Measurements from ENCODE around the gene PRKCSH.
A peak's percentile ranks its signal among the peaks of the same experiment; 100 is the strongest.
"Not testable (repeated sequence)": the region's sequence is repeated elsewhere in the genome, so short reads cannot be mapped to it uniquely, and the experiment has no call there.

PRKCSH gene

GRCh38 chr19:11452620-11453310, 17.3 kb downstream of the PRKCSH start:
- Histone ChIP-seq H3K9me3 (ENCODE audit: control insufficient read depth, insufficient read depth, low read length) (no peaks in the 10 kb centered on the region), H3K36me3 (ENCODE audit: control insufficient read depth, insufficient read depth, low read length) (peaks cover 25% of the 10 kb centered on the region), H3K27me3 (ENCODE audit: control insufficient read depth, insufficient read depth, low read length) (no peaks in the 10 kb centered on the region), H3K27ac (ENCODE audit: low read depth, low read length) (peak overlapping the region; percentile 27), H3K4me3 (ENCODE audit: low read depth, low read length) (no peak overlapping the region), H3K4me1 (ENCODE audit: control insufficient read depth, insufficient read depth, low read length) (peaks cover 14% of the 10 kb centered on the region), H3K9ac (ENCODE audit: low read depth, low read length) (no peak overlapping the region)

- no peaks in the 10 kb centered on the region for H3K9me3 ChIP-seq (ENCODE audit: control insufficient read depth, insufficient read depth, low read length)
- no peak overlapping the region for H3K4me3 ChIP-seq (ENCODE audit: low read depth, low read length)
- no peak overlapping the region for H3K9ac ChIP-seq (ENCODE audit: low read depth, low read length)
- H3K36me3 ChIP-seq (ENCODE audit: control insufficient read depth, insufficient read depth, low read length) = peaks cover 15% of the 10 kb centered on the region
- no peak overlapping the region for H3K27ac ChIP-seq (ENCODE audit: low read depth, low read length)
- H3K4me1 ChIP-seq (ENCODE audit: control insufficient read depth, insufficient read depth, low read length) = peaks cover 14% of the 10 kb centered on the region
- H3K27me3 ChIP-seq (ENCODE audit: control insufficient read depth, insufficient read depth, low read length) = no peaks in the 10 kb centered on the region
Observed at GRCh38 chr19:11453468-11454341, 18.3 kb downstream of the PRKCSH start.

DNA sequence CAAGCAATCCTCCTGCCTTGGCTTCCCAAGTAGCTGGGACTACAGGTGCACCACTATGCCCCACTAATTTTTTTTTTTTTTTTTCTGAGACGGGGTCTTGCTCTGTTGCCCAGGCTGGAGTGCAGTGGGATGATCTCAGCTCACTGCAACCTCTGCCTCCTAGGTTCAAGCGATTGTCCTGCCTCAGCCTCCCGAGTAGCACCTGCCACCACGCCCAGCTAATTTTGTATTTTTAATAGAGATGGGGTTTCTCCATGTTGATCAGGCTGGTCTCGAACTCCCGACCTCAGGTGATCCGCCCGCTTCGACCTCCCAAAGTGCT, 19.8 kb downstream of the PRKCSH start:
- H3K27ac ChIP-seq (ENCODE audit: low read depth, low read length); H3K4me3 ChIP-seq (ENCODE audit: low read depth, low read length); H3K9me3 ChIP-seq (ENCODE audit: control insufficient read depth, insufficient read depth, low read length); H3K27me3 ChIP-seq (ENCODE audit: control insufficient read depth, insufficient read depth, low read length); H3K9ac ChIP-seq (ENCODE audit: low read depth, low read length); H3K36me3 ChIP-seq (ENCODE audit: control insufficient read depth, insufficient read depth, low read length): not testable (repeated sequence)
- H3K4me1 ChIP-seq (ENCODE audit: control insufficient read depth, insufficient read depth, low read length) = peaks cover 14% of the 10 kb centered on the region

DNA sequence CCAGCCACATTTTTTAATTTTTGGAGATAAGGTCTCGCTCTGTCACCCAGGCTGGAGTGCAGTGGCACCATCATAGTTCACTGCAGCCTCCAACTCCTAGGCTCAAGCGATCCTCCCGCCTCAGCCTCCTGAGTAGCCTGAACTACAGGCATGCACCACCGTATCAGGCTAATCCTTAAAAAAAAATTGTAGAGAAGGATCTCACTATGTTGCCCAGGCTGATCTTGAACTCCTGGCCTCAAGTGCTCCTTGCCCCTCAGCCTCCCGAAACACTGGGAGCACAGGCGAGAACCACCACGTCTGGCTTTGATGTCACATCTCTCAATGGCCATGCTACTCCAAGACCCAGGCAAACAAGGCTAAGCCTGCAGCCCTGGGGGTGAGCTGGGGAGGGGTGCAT, 21.2 kb downstream of the PRKCSH start:
- H3K9me3 ChIP-seq (ENCODE audit: control insufficient read depth, insufficient read depth, low read length) = no peaks in the 10 kb centered on the region
- H3K4me3 ChIP-seq (ENCODE audit: low read depth, low read length) = no peak overlapping the region
- H3K36me3 ChIP-seq (ENCODE audit: control insufficient read depth, insufficient read depth, low read length) = no peaks in the 10 kb centered on the region
- peaks cover 14% of the 10 kb centered on the region for H3K4me1 ChIP-seq (ENCODE audit: control insufficient read depth, insufficient read depth, low read length)
- no peak overlapping the region for H3K9ac ChIP-seq (ENCODE audit: low read depth, low read length)
- no peak overlapping the region for H3K27ac ChIP-seq (ENCODE audit: low read depth, low read length)
- H3K27me3 ChIP-seq (ENCODE audit: control insufficient read depth, insufficient read depth, low read length) = no peaks in the 10 kb centered on the region

GRCh38 chr19:11457115-11457514, 21.7 kb downstream of the PRKCSH start:
- no peak overlapping the region for H3K9ac ChIP-seq (ENCODE audit: low read depth, low read length)
- no peaks in the 10 kb centered on the region for H3K27me3 ChIP-seq (ENCODE audit: control insufficient read depth, insufficient read depth, low read length)
- no peaks in the 10 kb centered on the region for H3K9me3 ChIP-seq (ENCODE audit: control insufficient read depth, insufficient read depth, low read length)
- no peak overlapping the region for H3K27ac ChIP-seq (ENCODE audit: low read depth, low read length)
- H3K4me1 ChIP-seq (ENCODE audit: control insufficient read depth, insufficient read depth, low read length) = peaks cover 11% of the 10 kb centered on the region
- H3K36me3 ChIP-seq (ENCODE audit: control insufficient read depth, insufficient read depth, low read length) = no peaks in the 10 kb centered on the region
- H3K4me3 ChIP-seq (ENCODE audit: low read depth, low read length) = no peak overlapping the region

- no peaks in the 10 kb centered on the region for H3K9me3 ChIP-seq (ENCODE audit: control insufficient read depth, insufficient read depth, low read length)
- no peak overlapping the region for H3K9ac ChIP-seq (ENCODE audit: low read depth, low read length)
- no peak overlapping the region for H3K4me3 ChIP-seq (ENCODE audit: low read depth, low read length)
Observed at GRCh38 chr19:11457831-11458230, 22.4 kb downstream of the PRKCSH start.

DNA sequence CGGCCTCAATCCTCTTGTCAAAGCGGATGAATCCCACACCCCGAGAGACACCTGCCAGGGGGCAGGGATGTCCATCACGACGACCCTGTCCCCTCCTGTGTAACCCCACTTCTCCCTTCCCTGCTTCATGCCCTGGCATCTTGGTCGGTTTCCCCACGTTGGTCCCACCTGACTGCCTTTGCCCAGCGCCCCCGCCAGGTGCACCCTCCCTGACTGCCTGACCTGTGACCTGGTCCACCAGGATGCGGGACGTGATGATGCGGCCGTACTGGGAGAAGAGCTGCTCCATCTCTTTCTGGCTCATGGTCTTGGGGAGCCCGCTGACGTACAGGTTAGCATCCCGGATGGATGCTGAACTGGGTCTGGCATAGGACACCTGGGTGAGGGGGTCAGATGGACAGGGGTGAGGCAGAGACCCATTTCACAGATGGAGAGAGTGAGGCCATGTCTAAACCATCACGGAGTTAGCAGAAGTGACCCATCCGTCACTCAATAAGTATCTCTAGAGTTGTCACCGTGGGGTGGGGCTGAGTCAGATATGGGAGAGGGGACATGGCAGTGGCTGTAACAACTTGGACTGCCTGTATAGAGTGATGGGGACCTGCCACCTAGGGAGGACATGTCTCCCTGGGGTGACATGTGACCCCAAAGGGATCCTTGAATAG, 22.9 kb downstream of the PRKCSH start:
- H3K27ac ChIP-seq (ENCODE audit: low read depth, low read length) = no peak overlapping the region
- H3K36me3 ChIP-seq (ENCODE audit: control insufficient read depth, insufficient read depth, low read length) = no peaks in the 10 kb centered on the region
- peaks cover 6% of the 10 kb centered on the region; the same call in 1 of the 2 replicates for H3K4me1 ChIP-seq (ENCODE audit: control insufficient read depth, insufficient read depth, low read length)
- no peak overlapping the region for H3K4me3 ChIP-seq (ENCODE audit: low read depth, low read length)
- H3K27me3 ChIP-seq (ENCODE audit: control insufficient read depth, insufficient read depth, low read length) = no peaks in the 10 kb centered on the region
- no peaks in the 10 kb centered on the region for H3K9me3 ChIP-seq (ENCODE audit: control insufficient read depth, insufficient read depth, low read length)
- no peak overlapping the region for H3K9ac ChIP-seq (ENCODE audit: low read depth, low read length)

More at GRCh38 chr19:11457831-11458230, 22.4 kb downstream of the PRKCSH start:
- Histone ChIP-seq H3K4me1 (ENCODE audit: control insufficient read depth, insufficient read depth, low read length) (peaks cover 7% of the 10 kb centered on the region; the same call in 1 of the 2 replicates), H3K36me3 (ENCODE audit: control insufficient read depth, insufficient read depth, low read length) (no peaks in the 10 kb centered on the region), H3K27ac (ENCODE audit: low read depth, low read length) (no peak overlapping the region), H3K27me3 (ENCODE audit: control insufficient read depth, insufficient read depth, low read length) (no peaks in the 10 kb centered on the region)

DNA sequence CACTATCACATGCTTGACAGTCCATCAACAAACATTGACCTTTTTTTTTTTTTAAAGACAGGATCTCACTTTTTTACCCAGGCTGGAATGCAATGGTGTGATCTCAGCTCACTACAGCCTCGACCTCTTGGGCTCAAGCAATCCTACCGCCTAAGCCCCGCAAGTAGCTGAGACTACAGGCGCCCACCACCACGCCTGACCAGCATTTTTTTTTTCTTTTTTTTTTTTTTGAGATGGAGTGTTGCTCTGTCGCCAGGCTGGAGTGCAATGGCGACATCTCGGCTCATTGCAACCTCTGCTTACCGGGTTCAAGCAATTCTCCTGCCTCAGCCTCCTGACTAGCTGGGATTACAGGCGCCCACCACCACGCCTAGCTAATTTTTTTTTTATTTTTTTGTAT, 23.5 kb downstream of the PRKCSH start:
- H3K4me1 ChIP-seq (ENCODE audit: control insufficient read depth, insufficient read depth, low read length); H3K9ac ChIP-seq (ENCODE audit: low read depth, low read length); H3K9me3 ChIP-seq (ENCODE audit: control insufficient read depth, insufficient read depth, low read length); H3K27ac ChIP-seq (ENCODE audit: low read depth, low read length); H3K4me3 ChIP-seq (ENCODE audit: low read depth, low read length); H3K27me3 ChIP-seq (ENCODE audit: control insufficient read depth, insufficient read depth, low read length); H3K36me3 ChIP-seq (ENCODE audit: control insufficient read depth, insufficient read depth, low read length): not testable (repeated sequence)

GRCh38 chr19:11460207-11460606, 24.8 kb downstream of the PRKCSH start:
- no peaks in the 10 kb centered on the region for H3K9me3 ChIP-seq (ENCODE audit: control insufficient read depth, insufficient read depth, low read length)
- H3K9ac ChIP-seq (ENCODE audit: low read depth, low read length) = no peak overlapping the region
- H3K36me3 ChIP-seq (ENCODE audit: control insufficient read depth, insufficient read depth, low read length) = no peaks in the 10 kb centered on the region
- H3K4me1 ChIP-seq (ENCODE audit: control insufficient read depth, insufficient read depth, low read length) = peaks cover 4% of the 10 kb centered on the region; the same call in 1 of the 2 replicates
- no peak overlapping the region for H3K27ac ChIP-seq (ENCODE audit: low read depth, low read length)
- no peak overlapping the region for H3K4me3 ChIP-seq (ENCODE audit: low read depth, low read length)
- H3K27me3 ChIP-seq (ENCODE audit: control insufficient read depth, insufficient read depth, low read length) = no peaks in the 10 kb centered on the region

- Histone ChIP-seq H3K4me3 (ENCODE audit: low read depth, low read length) (no peak overlapping the region), H3K9me3 (ENCODE audit: control insufficient read depth, insufficient read depth, low read length) (no peaks in the 10 kb centered on the region), H3K27me3 (ENCODE audit: control insufficient read depth, insufficient read depth, low read length) (no peaks in the 10 kb centered on the region), H3K9ac (ENCODE audit: low read depth, low read length) (no peak overlapping the region), H3K27ac (ENCODE audit: low read depth, low read length) (no peak overlapping the region), H3K36me3 (ENCODE audit: control insufficient read depth, insufficient read depth, low read length) (no peaks in the 10 kb centered on the region), H3K4me1 (ENCODE audit: control insufficient read depth, insufficient read depth, low read length) (peaks cover 6% of the 10 kb centered on the region; the same call in 1 of the 2 replicates)
Observed at GRCh38 chr19:11461453-11461852, 26.0 kb downstream of the PRKCSH start.

DNA sequence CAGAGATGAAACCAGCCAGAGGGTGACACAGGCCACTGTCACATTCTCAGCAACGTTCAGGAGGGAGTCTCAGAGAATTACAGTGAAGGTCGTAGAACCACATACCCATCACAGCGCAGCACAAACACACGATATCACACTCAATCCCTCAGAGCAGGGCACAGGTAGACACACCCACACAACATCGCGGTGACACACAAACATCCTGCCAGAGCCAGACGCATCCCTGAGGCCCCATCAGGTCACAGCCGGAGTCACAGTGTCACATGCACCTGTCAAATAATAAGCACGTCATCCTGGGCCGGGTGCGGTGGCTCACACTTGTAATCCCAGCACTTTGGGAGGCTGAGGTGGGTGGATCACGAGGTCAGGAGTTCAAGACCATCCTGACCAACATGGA, 28.0 kb downstream of the PRKCSH start:
- H3K4me3 ChIP-seq (ENCODE audit: low read depth, low read length) = no peak overlapping the region
- no peaks in the 10 kb centered on the region for H3K27me3 ChIP-seq (ENCODE audit: control insufficient read depth, insufficient read depth, low read length)
- no peak overlapping the region for H3K27ac ChIP-seq (ENCODE audit: low read depth, low read length)
- no peaks in the 10 kb centered on the region for H3K9me3 ChIP-seq (ENCODE audit: control insufficient read depth, insufficient read depth, low read length)
- no peaks in the 10 kb centered on the region for H3K36me3 ChIP-seq (ENCODE audit: control insufficient read depth, insufficient read depth, low read length)
- H3K9ac ChIP-seq (ENCODE audit: low read depth, low read length) = no peak overlapping the region
- H3K4me1 ChIP-seq (ENCODE audit: control insufficient read depth, insufficient read depth, low read length) = 0 out of 2 replicates have a peak, but pooled peaks cover 2% of the 10 kb centered on the region
